ENCODE measurements around the gene ZC3H10.

DNA sequence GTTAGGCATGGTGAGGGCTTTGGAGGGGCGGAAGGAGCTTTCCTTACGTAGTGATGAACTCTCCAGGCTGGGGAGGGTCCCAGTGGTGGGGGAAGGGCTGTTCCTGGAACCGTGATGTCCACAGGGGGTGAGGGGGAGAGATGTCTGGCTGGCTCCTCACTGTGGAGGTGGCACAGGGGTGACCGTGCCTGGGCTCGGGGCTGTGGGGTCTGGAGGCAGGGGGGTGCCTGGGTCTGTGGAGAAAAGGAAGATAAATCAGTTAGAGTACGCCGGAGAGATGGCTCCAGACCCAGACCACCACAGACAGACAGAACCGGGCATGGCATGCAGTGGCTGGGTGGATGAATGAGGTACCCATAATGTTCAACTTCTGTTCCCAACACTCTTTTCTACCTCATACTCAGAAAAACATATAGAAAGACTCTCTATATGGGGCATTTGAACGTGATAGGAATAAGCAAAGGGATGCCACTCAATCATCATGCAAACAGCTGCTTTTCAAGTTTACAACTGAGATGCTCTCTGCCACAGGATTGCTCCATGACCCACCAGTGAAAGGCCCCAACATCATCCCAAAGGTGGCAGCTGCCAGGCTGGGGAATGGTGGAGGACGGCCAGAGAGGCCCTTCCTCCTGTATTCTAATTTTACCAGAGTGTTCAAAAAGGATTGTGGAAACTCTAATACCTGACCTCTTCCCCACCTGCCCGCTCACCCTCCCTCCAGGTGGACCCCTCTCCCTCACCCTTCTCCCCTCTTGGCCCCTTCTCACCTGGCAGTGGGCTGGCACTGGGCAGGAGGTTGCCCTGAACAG is 45.7 kb downstream of the ZC3H10 start:
- TF ChIP-seq EZH2 (optimal IDR thresholded peaks at IDR 0.05; ENCODE audit: low read depth, low read length) (no peak), CTCF (IDR thresholded peaks at IDR 0.05; ENCODE audit: low read length) (no peak)
